ENCODE measurements around the gene ZSCAN5C. TPM values are rescaled to one million over a fixed set of nuclear protein-coding genes. Genes with fewer than 3 reads are reported as not detected.
"Not testable (repeated sequence)": the region's sequence is repeated elsewhere in the genome, so short reads cannot be mapped to it uniquely, and the experiment has no call there.

The ZSCAN5C gene
- total RNA-seq = not detected
- long read RNA-seq = 0 reads

- DNase-seq = no peak
- ATAC-seq = no peak
- intact Hi-C loops (cut with micrococcal nuclease) = no loop called here
Measured at GRCh38 chr19:56201973-56202372, at the start of gene ZSCAN5C. Gene ZSCAN5C (plus strand): TSS chr19:56202273. CDS start chr19:56205914, 3,641 bp downstream.

- intact Hi-C loops (cut with micrococcal nuclease) = loop anchor here (10.0 kb wide), 1 partner anchor 68 kb away; no protein-coding TSS in a partner anchor
- no peak for ATAC-seq
Measured at GRCh38 chr19:56152644-56153043, 49.4 kb upstream of the ZSCAN5C start.

GRCh38 chr19:56153507-56153906 lies 48.6 kb upstream of the ZSCAN5C start:
- ATAC-seq = no peak
- intact Hi-C loops (cut with micrococcal nuclease) = loop anchor here (10.0 kb wide), 1 partner anchor 69 kb away; no protein-coding TSS in a partner anchor
- DNase-seq = no peak

More at GRCh38 chr19:56152644-56153043, 49.4 kb upstream of the ZSCAN5C start:
- no peak for DNase-seq

- intact Hi-C loops (cut with micrococcal nuclease) = loop anchor here (10.0 kb wide), 1 partner anchor 70 kb away; no protein-coding TSS in a partner anchor
Measured at GRCh38 chr19:56155124-56155687, 46.9 kb upstream of the ZSCAN5C start.

GRCh38 chr19:56156768-56157167 lies 45.3 kb upstream of the ZSCAN5C start:
- intact Hi-C loops (cut with micrococcal nuclease) = loop anchor here (10.0 kb wide), 1 partner anchor 72 kb away; no protein-coding TSS in a partner anchor
- DNase-seq = peak; percentile 51
- peak; percentile 49 for ATAC-seq

More at GRCh38 chr19:56155124-56155687, 46.9 kb upstream of the ZSCAN5C start:
- ATAC-seq (peak; percentile 30), DNase-seq (peak; percentile 43)

- intact Hi-C loops (cut with micrococcal nuclease) = loop anchor here (10.0 kb wide), 1 partner anchor 73 kb away; no protein-coding TSS in a partner anchor
- DNase-seq (no peak), ATAC-seq (no peak)
Measured at GRCh38 chr19:56158170-56158757, 43.8 kb upstream of the ZSCAN5C start.

GRCh38 chr19:56159009-56159559 lies 43.0 kb upstream of the ZSCAN5C start:
- ATAC-seq (no peak), DNase-seq (no peak)
- intact Hi-C loops (cut with micrococcal nuclease) = loop anchor here (10.0 kb wide), 1 partner anchor 74 kb away; no protein-coding TSS in a partner anchor

- intact Hi-C loops (cut with micrococcal nuclease) = loop anchor here (10.0 kb wide), 1 partner anchor 75 kb away; no protein-coding TSS in a partner anchor
- DNase-seq (no peak), ATAC-seq (no peak)
Measured at GRCh38 chr19:56159622-56160271, 42.3 kb upstream of the ZSCAN5C start.

GRCh38 chr19:56161534-56161933 lies 40.5 kb upstream of the ZSCAN5C start:
- no peak for DNase-seq
- intact Hi-C loops (cut with micrococcal nuclease) = no loop called here
- no peak for ATAC-seq

- ATAC-seq (no peak), DNase-seq (no peak)
- intact Hi-C loops (cut with micrococcal nuclease) = no loop called here
Measured at GRCh38 chr19:56162258-56162657, 39.8 kb upstream of the ZSCAN5C start.

- intact Hi-C loops (cut with micrococcal nuclease) = no loop called here
- DNase-seq (no peak), ATAC-seq (no peak)
Measured at GRCh38 chr19:56163097-56163496, 39.0 kb upstream of the ZSCAN5C start.

- DNase-seq (no peak), ATAC-seq (no peak)
- intact Hi-C loops (cut with micrococcal nuclease) = no loop called here
Measured at GRCh38 chr19:56167064-56167578, 35.0 kb upstream of the ZSCAN5C start.

GRCh38 chr19:56170261-56170660 lies 31.8 kb upstream of the ZSCAN5C start:
- intact Hi-C loops (cut with micrococcal nuclease) = loop anchor here (5.0 kb wide), 1 partner anchor 93 kb away; no protein-coding TSS in a partner anchor
- ATAC-seq (peak; percentile 38), DNase-seq (no peak)

GRCh38 chr19:56174086-56174485 lies 28.0 kb upstream of the ZSCAN5C start:
- no peak for DNase-seq
- intact Hi-C loops (cut with micrococcal nuclease) = loop anchor here (5.0 kb wide), 1 partner anchor 97 kb away; no protein-coding TSS in a partner anchor
- no peak for ATAC-seq

GRCh38 chr19:56174550-56174949 lies 27.5 kb upstream of the ZSCAN5C start:
- no peak for DNase-seq
- intact Hi-C loops (cut with micrococcal nuclease) = loop anchor here (5.0 kb wide), 1 partner anchor 97 kb away; no protein-coding TSS in a partner anchor
- no peak for ATAC-seq

- DNase-seq; intact Hi-C loops (cut with micrococcal nuclease); ATAC-seq: not testable (repeated sequence)
Measured at GRCh38 chr19:56175861-56176307, 26.2 kb upstream of the ZSCAN5C start, which contains the start of gene GALP. Gene GALP (plus strand): TSS chr19:56176008. CDS start chr19:56177109, 1,101 bp downstream.

GRCh38 chr19:56176310-56176709 lies 25.8 kb upstream of the ZSCAN5C start:
- ATAC-seq; DNase-seq; intact Hi-C loops (cut with micrococcal nuclease): not testable (repeated sequence)

GRCh38 chr19:56176881-56177280 lies 25.2 kb upstream of the ZSCAN5C start:
- DNase-seq = no peak
- ATAC-seq = no peak
- intact Hi-C loops (cut with micrococcal nuclease) = no loop called here

Data from left ventricle myocardium superior (tissue), 1 donor.